DOHH2 (cell line): ENCODE data around the gene SUPT4H1.

Experiments
- H3F3A ChIP-seq: fragments of 200-600 bp; sonication (generic), shearing (Covaris generic); 2 replicates; pipeline ENCODE4 v1.6.0; 2016; ENCODE audit warnings: antibody characterized with exemption, mild to moderate bottlenecking; ENCODE audit not compliant: control insufficient read depth, insufficient read depth
- H3K27ac ChIP-seq: fragments of 200-600 bp; sonication (generic); 2 replicates; pipeline ENCODE4 v1.5.1; 2014; ENCODE audit warnings: low read depth, mild to moderate bottlenecking, low read length, moderate library complexity
- H3K27me3 ChIP-seq: fragments of 200-600 bp; sonication (generic); 2 replicates; pipeline ENCODE4 v1.6.1; 2014; ENCODE audit warnings: mild to moderate bottlenecking, low read length, mixed read lengths; ENCODE audit not compliant: control insufficient read depth
- H3K36me3 ChIP-seq: fragments of 200-600 bp; sonication (generic); 2 replicates; pipeline ENCODE4 v1.6.1; 2014; ENCODE audit warnings: mild to moderate bottlenecking, low read length, moderate library complexity, mixed read lengths; ENCODE audit not compliant: control insufficient read depth
- H3K4me1 ChIP-seq: fragments of 200-600 bp; sonication (generic); 2 replicates; pipeline ENCODE4 v1.6.1; 2014; ENCODE audit warnings: mild to moderate bottlenecking, low read length, mixed read lengths; ENCODE audit not compliant: control insufficient read depth
- H3K4me2 ChIP-seq: fragments of 200-600 bp; sonication (generic); 2 replicates; pipeline ENCODE4 v1.6.0; 2014; ENCODE audit warnings: mild to moderate bottlenecking, low read length, moderate library complexity
- H3K4me3 ChIP-seq: fragments of 200-600 bp; sonication (generic); 2 replicates; pipeline ENCODE4 v1.5.1; 2014; ENCODE audit warnings: mild to moderate bottlenecking, low read length, mixed read lengths
- H3K79me2 ChIP-seq: fragments of 200-600 bp; sonication (generic); 2 replicates; pipeline ENCODE4 v1.6.1; 2014; ENCODE audit warnings: mild to moderate bottlenecking, low read length, mixed read lengths; ENCODE audit not compliant: control insufficient read depth
- H3K9me2 ChIP-seq: fragments of 200-600 bp; sonication (generic); replicated peaks from 2 replicates; pipeline ENCODE4 v1.6.1; 2014; ENCODE audit warnings: mild to moderate bottlenecking, low read length, mixed read lengths; ENCODE audit not compliant: control insufficient read depth
- H3K9me3 ChIP-seq: fragments of 200-600 bp; sonication (generic); 2 replicates; pipeline ENCODE4 v1.6.1; 2014; ENCODE audit warnings: antibody characterized with exemption, low read length, mixed read lengths; ENCODE audit not compliant: control insufficient read depth, insufficient read depth
- H4K20me1 ChIP-seq: fragments of 200-600 bp; sonication (generic); 2 replicates; pipeline ENCODE4 v1.6.0; 2014; ENCODE audit warnings: low read depth, mild to moderate bottlenecking, antibody characterized with exemption, low read length, moderate library complexity; ENCODE audit not compliant: control insufficient read depth, insufficient read depth
- EZH2phosphoT487 ChIP-seq: fragments of 200-600 bp; sonication (generic); IDR thresholded peaks from 2 replicates; pipeline ENCODE4 v1.6.1; 2017; ENCODE audit warnings: borderline replicate concordance, mild to moderate bottlenecking, antibody characterized with exemption, low read length, moderate library complexity, mixed read lengths
- TF ChIP-seq, protein P1 (sequence below): fragments of 200-600 bp; sonication (generic); IDR thresholded peaks from one replicate; pipeline ENCODE4 v1.5.1; 2014; ENCODE audit warnings: antibody characterized with exemption, mild to moderate bottlenecking, low read depth, low read length; ENCODE audit not compliant: poor library complexity, severe bottlenecking

SUPT4H1 gene

DNA sequence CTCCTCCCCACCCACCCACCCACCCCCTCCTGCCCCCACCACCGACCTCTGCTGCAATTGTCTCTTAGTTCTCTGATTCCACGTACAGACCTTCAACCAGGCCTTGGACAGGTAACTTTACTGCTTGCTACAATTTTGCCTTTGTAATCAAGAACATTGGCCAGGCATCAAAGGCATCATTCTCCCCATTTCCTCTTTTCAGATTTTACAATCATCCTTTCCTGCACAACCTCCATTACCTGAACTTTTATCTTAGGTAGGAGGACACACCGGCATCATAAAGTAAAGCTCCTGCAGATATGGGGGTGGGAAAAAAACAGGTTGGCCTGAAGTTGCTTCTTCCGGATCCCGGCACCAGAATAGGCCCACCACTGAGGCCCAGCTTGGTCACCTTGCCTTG is 25.7 kb upstream of the SUPT4H1 start:
- Histone ChIP-seq H4K20me1 (no peaks in the 10 kb centered on the region), H3F3A (no peaks in the 10 kb centered on the region), H3K27me3 (0 out of 2 replicates have a peak, but pooled peaks cover 3% of the 10 kb centered on the region), H3K27ac (no peak overlapping the region), H3K79me2 (no peaks in the 10 kb centered on the region), H3K9me2 (no peaks in the 10 kb centered on the region), H3K4me1 (peaks cover 8% of the 10 kb centered on the region), H3K4me3 (no peak overlapping the region), H3K36me3 (no peaks in the 10 kb centered on the region), H3K9me3 (no peaks in the 10 kb centered on the region), H3K4me2 (no peak overlapping the region)
- no peak for TF ChIP-seq EZH2phosphoT487
- TF ChIP-seq, protein P1, sequence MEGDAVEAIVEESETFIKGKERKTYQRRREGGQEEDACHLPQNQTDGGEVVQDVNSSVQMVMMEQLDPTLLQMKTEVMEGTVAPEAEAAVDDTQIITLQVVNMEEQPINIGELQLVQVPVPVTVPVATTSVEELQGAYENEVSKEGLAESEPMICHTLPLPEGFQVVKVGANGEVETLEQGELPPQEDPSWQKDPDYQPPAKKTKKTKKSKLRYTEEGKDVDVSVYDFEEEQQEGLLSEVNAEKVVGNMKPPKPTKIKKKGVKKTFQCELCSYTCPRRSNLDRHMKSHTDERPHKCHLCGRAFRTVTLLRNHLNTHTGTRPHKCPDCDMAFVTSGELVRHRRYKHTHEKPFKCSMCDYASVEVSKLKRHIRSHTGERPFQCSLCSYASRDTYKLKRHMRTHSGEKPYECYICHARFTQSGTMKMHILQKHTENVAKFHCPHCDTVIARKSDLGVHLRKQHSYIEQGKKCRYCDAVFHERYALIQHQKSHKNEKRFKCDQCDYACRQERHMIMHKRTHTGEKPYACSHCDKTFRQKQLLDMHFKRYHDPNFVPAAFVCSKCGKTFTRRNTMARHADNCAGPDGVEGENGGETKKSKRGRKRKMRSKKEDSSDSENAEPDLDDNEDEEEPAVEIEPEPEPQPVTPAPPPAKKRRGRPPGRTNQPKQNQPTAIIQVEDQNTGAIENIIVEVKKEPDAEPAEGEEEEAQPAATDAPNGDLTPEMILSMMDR = no peak

DNA sequence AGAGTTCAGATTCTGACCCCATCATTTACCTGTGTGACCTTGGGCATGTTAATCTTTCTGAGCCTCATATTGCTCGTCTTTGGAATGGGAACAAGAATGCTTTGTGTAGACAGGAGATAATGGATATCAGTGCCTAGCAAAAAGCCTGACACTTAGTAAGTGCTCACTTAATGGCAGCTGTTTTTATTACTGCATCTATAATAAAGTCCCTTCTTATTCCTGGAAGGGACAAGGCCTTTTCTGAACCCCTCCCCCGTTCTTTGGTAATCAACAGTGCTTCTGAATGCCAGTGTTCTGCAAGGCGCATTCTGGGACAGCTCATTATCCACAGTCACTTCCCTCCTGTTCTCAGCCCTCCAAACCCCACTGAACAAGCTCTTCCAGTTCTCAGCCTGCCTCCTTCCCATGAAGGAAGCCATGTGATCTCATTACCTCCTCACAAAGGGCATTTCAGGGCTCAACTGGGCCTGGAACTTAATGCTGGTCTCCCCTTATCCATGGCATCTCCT is 25.1 kb upstream of the SUPT4H1 start:
- Histone ChIP-seq H4K20me1 (no peaks in the 10 kb centered on the region), H3K79me2 (no peaks in the 10 kb centered on the region), H3K4me2 (no peak overlapping the region), H3K4me1 (peaks cover 3% of the 10 kb centered on the region), H3F3A (no peaks in the 10 kb centered on the region), H3K9me2 (no peaks in the 10 kb centered on the region), H3K36me3 (no peaks in the 10 kb centered on the region), H3K9me3 (no peaks in the 10 kb centered on the region), H3K27ac (no peak overlapping the region), H3K27me3 (0 out of 2 replicates have a peak, but pooled peaks cover 3% of the 10 kb centered on the region), H3K4me3 (no peak overlapping the region)
- TF ChIP-seq, protein P1 = no peak
- no peak for TF ChIP-seq EZH2phosphoT487

DNA sequence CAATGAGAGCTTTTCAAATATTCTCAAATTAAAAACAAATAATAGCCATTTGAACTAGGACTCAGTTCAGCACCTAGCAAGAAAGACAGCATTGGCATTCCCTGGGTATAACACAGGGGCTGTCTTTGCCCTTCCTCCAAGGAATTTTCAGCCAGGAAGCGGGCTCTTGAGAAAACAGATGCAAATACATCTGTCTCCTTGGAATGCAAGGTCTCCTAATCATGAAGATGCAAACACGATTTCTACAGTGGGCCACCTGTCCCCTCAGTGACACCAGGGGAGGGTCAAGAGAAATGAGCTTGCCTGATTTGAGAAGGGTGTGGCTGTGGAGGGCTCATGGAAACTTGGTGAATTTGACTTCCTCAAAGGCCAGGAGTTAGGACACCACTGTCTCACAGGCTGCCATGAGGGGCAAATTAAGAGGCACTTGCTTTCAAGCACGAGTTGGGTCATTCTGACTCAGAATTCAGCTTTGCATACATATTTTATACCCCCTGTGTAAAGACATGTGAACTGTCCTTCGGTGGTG is 24.5 kb upstream of the SUPT4H1 start:
- Histone ChIP-seq H3K9me2 (no peaks in the 10 kb centered on the region), H3K9me3 (no peaks in the 10 kb centered on the region), H3K4me2 (no peak overlapping the region), H3K36me3 (no peaks in the 10 kb centered on the region), H3K4me1 (no peaks in the 10 kb centered on the region), H3K27ac (no peak overlapping the region), H3K27me3 (0 out of 2 replicates have a peak, but pooled peaks cover 3% of the 10 kb centered on the region), H3K79me2 (no peaks in the 10 kb centered on the region), H4K20me1 (no peaks in the 10 kb centered on the region), H3F3A (no peaks in the 10 kb centered on the region), H3K4me3 (no peak overlapping the region)
- no peak for TF ChIP-seq EZH2phosphoT487
- TF ChIP-seq, protein P1 = no peak
